IMR-90 (cell line): Measurements from ENCODE around the gene IL5RA. TPM values are rescaled to one million over a fixed set of nuclear protein-coding genes. Genes with fewer than 3 reads are reported as not detected.

Source experiments
- ATAC-seq: fragments of 200-7000 bp; cut with Tn5 transposase; 2 replicates; pipeline ENCODE4 v1.9.1; 2020; ENCODE audit warnings: low read depth, mild to moderate bottlenecking, moderate library complexity
- BruUV-seq: library from RNA; stranded (reverse); fragments of 400-500 nt; replicated peaks from 2 replicates; lab custom pipeline; 2021; lab: Mats Ljungman, UMichigan
- CTCF ChIA-PET: fragments of 300-600 bp; formaldehyde crosslinking; extraction: SDS; loops from one replicate; lab custom pipeline; 2021; ENCODE audit warnings: antibody characterized with exemption; lab: Yijun Ruan, JAX
- POLR2A ChIA-PET: fragments of 300-600 bp; sonication (Branson Sonifier 250); formaldehyde crosslinking; loops from one replicate; lab custom pipeline; 2022; ENCODE audit warnings: antibody characterized with exemption; ENCODE audit not compliant: unreplicated experiment; lab: Charles Lee
- DNase-seq: peaks from one replicate; pipeline ENCODE4 v3.0.0; 2013
- H2AFZ ChIP-seq: replicated peaks from 2 replicates; pipeline ENCODE3; 2013; ENCODE audit warnings: low read length, mild to moderate bottlenecking; ENCODE audit not compliant: poor library complexity
- H2AK5ac ChIP-seq: 2 replicates; pipeline ENCODE4 v1.6.1; 2013; ENCODE audit warnings: low read depth, low read length, inconsistent platforms
- H2AK9ac ChIP-seq: replicated peaks from 2 replicates; pipeline ENCODE3; 2013; ENCODE audit warnings: mild to moderate bottlenecking, low read depth, low read length, moderate library complexity; ENCODE audit not compliant: poor library complexity
- H2BK120ac ChIP-seq: 2 replicates; pipeline ENCODE4 v1.6.1; 2013; ENCODE audit warnings: low read depth, low read length, inconsistent platforms
- H2BK15ac ChIP-seq: 3 replicates; pipeline ENCODE4 v1.6.1; 2013; ENCODE audit warnings: low read depth, low read length, inconsistent platforms
- H2BK20ac ChIP-seq: 2 replicates; pipeline ENCODE4 v1.6.1; 2013; ENCODE audit warnings: low read depth, mild to moderate bottlenecking, inconsistent platforms, low read length, moderate library complexity
- H2BK5ac ChIP-seq: 2 replicates; pipeline ENCODE4 v1.6.1; 2013; ENCODE audit warnings: mild to moderate bottlenecking, low read depth, low read length, inconsistent platforms; ENCODE audit not compliant: poor library complexity, severe bottlenecking
- H3K14ac ChIP-seq: replicated peaks from 2 replicates; pipeline ENCODE4 v1.6.1; 2013; ENCODE audit warnings: low read depth, low read length, inconsistent platforms
- H3K18ac ChIP-seq: 2 replicates; pipeline ENCODE4 v1.6.1; 2013; ENCODE audit warnings: low read depth, low read length, control low read depth
- H3K23ac ChIP-seq: 2 replicates; pipeline ENCODE4 v1.6.1; 2013; ENCODE audit warnings: low read depth, low read length, inconsistent platforms
- H3K27ac ChIP-seq: 2 replicates; pipeline ENCODE4 v1.5.1; 2013; ENCODE audit warnings: mild to moderate bottlenecking, control low read depth, low read length; ENCODE audit not compliant: insufficient read depth
- H3K27me3 ChIP-seq: 2 replicates; pipeline ENCODE4 v1.6.1; 2013; ENCODE audit warnings: low read length; ENCODE audit not compliant: control insufficient read depth, insufficient read depth
- H3K36me3 ChIP-seq: 2 replicates; pipeline ENCODE4 v1.6.1; 2013; ENCODE audit warnings: low read length, mixed read lengths; ENCODE audit not compliant: control insufficient read depth, insufficient read depth
- H3K4ac ChIP-seq: 2 replicates; pipeline ENCODE4 v1.6.1; 2013; ENCODE audit warnings: low read depth, low read length, inconsistent platforms
- H3K4me1 ChIP-seq: 2 replicates; pipeline ENCODE4 v1.6.1; 2013; ENCODE audit warnings: low read length, mixed read lengths; ENCODE audit not compliant: control insufficient read depth, insufficient read depth
- H3K4me2 ChIP-seq: 2 replicates; pipeline ENCODE4 v1.6.1; 2013; ENCODE audit warnings: low read depth, mild to moderate bottlenecking, control low read depth, low read length, moderate library complexity
- H3K4me3 ChIP-seq: 2 replicates; pipeline ENCODE4 v1.5.1; 2013; ENCODE audit warnings: low read depth, mild to moderate bottlenecking, control low read depth, low read length, moderate library complexity; ENCODE audit not compliant: insufficient read depth
- H3K56ac ChIP-seq: 2 replicates; pipeline ENCODE4 v1.6.1; 2013; ENCODE audit warnings: low read length, inconsistent platforms; ENCODE audit not compliant: insufficient read depth; ENCODE audit errors: extremely low read depth
- H3K79me1 ChIP-seq, 2 experiments: 2 replicates each; pipeline ENCODE4 v1.6.1; 2013; ENCODE audit warnings: low read length in 2 of 2, inconsistent platforms in 1 of 2, low read depth in 1 of 2
- H3K9ac ChIP-seq: 2 replicates; pipeline ENCODE4 v1.6.1; 2013; ENCODE audit warnings: low read depth, low read length, control low read depth
- H3K9me1 ChIP-seq: 2 replicates; pipeline ENCODE4 v1.6.1; 2013; ENCODE audit warnings: low read length, inconsistent platforms; ENCODE audit not compliant: insufficient read depth
- H3K9me3 ChIP-seq: 2 replicates; pipeline ENCODE4 v1.6.1; 2013; ENCODE audit warnings: low read length; ENCODE audit not compliant: control insufficient read depth, insufficient read depth
- H4K20me1 ChIP-seq: 2 replicates; pipeline ENCODE4 v1.6.1; 2013; ENCODE audit warnings: low read length, inconsistent platforms; ENCODE audit not compliant: insufficient read depth
- H4K5ac ChIP-seq: 2 replicates; pipeline ENCODE4 v1.6.1; 2013; ENCODE audit warnings: mild to moderate bottlenecking, low read depth, low read length, control low read depth
- H4K8ac ChIP-seq, 2 experiments: 2 replicates each; pipeline ENCODE4 v1.6.1; 2013; ENCODE audit warnings: low read depth in 2 of 2, low read length in 2 of 2, control low read depth in 1 of 2, inconsistent platforms in 1 of 2
- H4K91ac ChIP-seq: 2 replicates; pipeline ENCODE4 v1.6.1; 2013; ENCODE audit warnings: low read depth, low read length, inconsistent platforms; ENCODE audit not compliant: insufficient read depth
- BHLHE40 ChIP-seq: fragments of 150-350 bp; IDR thresholded peaks from 2 replicates; pipeline ENCODE4 v1.6.1; 2016; ENCODE audit warnings: mild to moderate bottlenecking, low read depth, low read length
- CEBPB ChIP-seq: IDR thresholded peaks from 2 replicates; pipeline ENCODE4 v1.6.1; 2012; ENCODE audit warnings: low read depth, low read length, improper control_type of control experiment
- CHD1 ChIP-seq: IDR thresholded peaks from 2 replicates; pipeline ENCODE4 v1.6.1; 2012; ENCODE audit warnings: low read depth, low read length, improper control_type of control experiment
- FOS ChIP-seq: fragments of 150-350 bp; IDR thresholded peaks from 2 replicates; pipeline ENCODE4 v1.6.1; 2016; ENCODE audit warnings: low read depth, low read length
- MAFK ChIP-seq: IDR thresholded peaks from 2 replicates; pipeline ENCODE4 v1.6.1; 2012; ENCODE audit warnings: low read depth, low read length, improper control_type of control experiment
- MAZ ChIP-seq: IDR thresholded peaks from 2 replicates; pipeline ENCODE4 v1.6.1; 2012; ENCODE audit warnings: low read depth, mild to moderate bottlenecking, low read length, improper control_type of control experiment, moderate library complexity, borderline replicate concordance
- MXI1 ChIP-seq: IDR thresholded peaks from 2 replicates; pipeline ENCODE4 v1.6.1; 2012; ENCODE audit warnings: low read depth, mild to moderate bottlenecking, low read length, moderate library complexity, borderline replicate concordance
- NFE2L2 ChIP-seq: fragments of 150-350 bp; IDR thresholded peaks from 2 replicates; pipeline ENCODE4 v1.6.1; 2016; ENCODE audit warnings: low read depth, mild to moderate bottlenecking, low read length
- POLR2A ChIP-seq: IDR thresholded peaks from 2 replicates; pipeline ENCODE4 v1.6.1; 2012; ENCODE audit warnings: mild to moderate bottlenecking, low read depth, low read length
- RAD21 ChIP-seq: IDR thresholded peaks from 2 replicates; pipeline ENCODE4 v1.6.1; 2012; ENCODE audit warnings: low read length, improper control_type of control experiment
- RCOR1 ChIP-seq: IDR thresholded peaks from 2 replicates; pipeline ENCODE4 v1.6.1; 2012; ENCODE audit warnings: mild to moderate bottlenecking, low read length, improper control_type of control experiment; ENCODE audit not compliant: insufficient replicate concordance
- RFX5 ChIP-seq: IDR thresholded peaks from 2 replicates; pipeline ENCODE4 v1.8.0; 2012; ENCODE audit warnings: low read depth, mild to moderate bottlenecking, low read length, moderate library complexity
- SMC3 ChIP-seq: fragments of 150-350 bp; IDR thresholded peaks from 2 replicates; pipeline ENCODE4 v1.6.1; 2016; ENCODE audit warnings: low read depth, mild to moderate bottlenecking, antibody characterized with exemption, low read length, moderate library complexity
- WGBS, 2 experiments: methylation state at CpG; one replicate each; pipeline versions ENCODE4 v1.1.5 to v1.1.7; 2013; ENCODE audit warnings: missing lambda C conversion rate in 2 of 2; ENCODE audit not compliant: insufficient read length in 1 of 2; ENCODE audit errors: extremely low coverage in 2 of 2; 5-methylcytosine and 5-hydroxymethylcytosine counted together
- dilution Hi-C: fragments of 300-500 bp; cut with HindIII; formaldehyde crosslinking; loops from one replicate; pipeline ENCODE4 v1.14.3; 2018; ENCODE audit warnings: low sequenced_read_pairs; ENCODE audit not compliant: unreplicated experiment
- in situ Hi-C: fragments of 300-500 bp; cut with MboI; formaldehyde crosslinking; loops from 3 replicates; pipeline ENCODE4 v1.14.3; 2019; ENCODE audit warnings: low sequenced_read_pairs, inconsistent platforms, mixed read lengths
- intact Hi-C: fragments of 100-400 bp; cut with micrococcal nuclease; formaldehyde crosslinking; loops from 2 replicates; pipeline ENCODE4 v1.10.0; 2022
- polyA plus RNA-seq, 3 experiments: library from polyadenylated mRNA; depleted of rRNA; stranded (reverse); fragments of >200 nt; gene quantifications; 2 replicates each; pipeline ENCODE4 v1.2.3, GENCODE V29; 2012; ENCODE audit warnings: low replicate concordance in 1 of 3
- total RNA-seq: library from RNA; depleted of rRNA; stranded (reverse); fragments of >200 nt; gene quantifications from 2 replicates; pipeline ENCODE4 v1.2.3, GENCODE V29; 2012
- TF ChIP-seq, protein P1 (sequence below): fragments of 150-350 bp; IDR thresholded peaks from 2 replicates; pipeline ENCODE4 v1.6.1; 2016; ENCODE audit warnings: low read depth, mild to moderate bottlenecking, low read length, moderate library complexity, borderline replicate concordance
- TF ChIP-seq, protein P2 (sequence below): fragments of 150-350 bp; IDR thresholded peaks from 2 replicates; pipeline ENCODE4 v1.6.1; 2017; ENCODE audit warnings: mild to moderate bottlenecking, antibody characterized with exemption, low read length, low read depth
- TF ChIP-seq, protein P3 (sequence below): conservative IDR thresholded peaks from 2 replicates; pipeline ENCODE4 v1.5.1; 2012; ENCODE audit warnings: mild to moderate bottlenecking, low read depth, low read length, improper control_type of control experiment

Gene IL5RA
- total and polyA plus RNA-seq, 2 of the 4 experiments (the other 2 are of a cell fraction), result not detected

DNA sequence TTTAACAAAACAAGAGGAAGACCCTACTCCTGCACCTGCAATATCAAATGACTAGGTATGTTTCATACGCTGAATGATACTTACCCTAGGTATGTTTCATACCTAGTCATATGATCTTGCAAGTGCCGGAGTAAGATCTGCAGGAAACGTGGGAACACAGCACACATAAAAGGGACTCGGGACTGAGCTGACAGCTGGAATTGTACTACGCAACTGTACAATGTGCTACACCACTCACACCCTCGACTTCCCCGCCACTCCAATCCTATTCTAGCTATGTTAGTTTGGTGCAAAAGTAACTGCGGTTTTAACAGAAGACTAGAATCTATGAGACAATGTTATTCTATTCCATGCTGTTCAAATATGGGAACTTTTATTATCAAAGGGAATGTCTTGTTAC is 47.3 kb upstream of the IL5RA start:
- H2BK5ac ChIP-seq, result no peak overlapping the region
- dilution Hi-C loops, result no loop called here
- H2BK120ac ChIP-seq, result no peak overlapping the region
- no peaks in the 10 kb centered on the region for H3K27me3 ChIP-seq
- H3K9me1 ChIP-seq, result no peaks in the 10 kb centered on the region
- no peaks in the 10 kb centered on the region for H4K20me1 ChIP-seq
- no peak overlapping the region for H3K23ac ChIP-seq
- intact Hi-C loops, result no loop called here
- no peak overlapping the region for H3K4ac ChIP-seq
- ChIA-PET CTCF (no interaction called here), POLR2A (no interaction called here)
- no peaks in the 10 kb centered on the region for H3K4me1 ChIP-seq
- BruUV-seq, result no TSS peak
- no peak for TF ChIP-seq MAFK
- no peak for TF ChIP-seq POLR2A
- no peak for TF ChIP-seq SMC3
- no peak for TF ChIP-seq MAZ
- TF ChIP-seq, protein P1, sequence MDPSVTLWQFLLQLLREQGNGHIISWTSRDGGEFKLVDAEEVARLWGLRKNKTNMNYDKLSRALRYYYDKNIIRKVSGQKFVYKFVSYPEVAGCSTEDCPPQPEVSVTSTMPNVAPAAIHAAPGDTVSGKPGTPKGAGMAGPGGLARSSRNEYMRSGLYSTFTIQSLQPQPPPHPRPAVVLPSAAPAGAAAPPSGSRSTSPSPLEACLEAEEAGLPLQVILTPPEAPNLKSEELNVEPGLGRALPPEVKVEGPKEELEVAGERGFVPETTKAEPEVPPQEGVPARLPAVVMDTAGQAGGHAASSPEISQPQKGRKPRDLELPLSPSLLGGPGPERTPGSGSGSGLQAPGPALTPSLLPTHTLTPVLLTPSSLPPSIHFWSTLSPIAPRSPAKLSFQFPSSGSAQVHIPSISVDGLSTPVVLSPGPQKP, result no peak
- no peak for TF ChIP-seq RCOR1
- no peak for TF ChIP-seq BHLHE40
- TF ChIP-seq, protein P2, sequence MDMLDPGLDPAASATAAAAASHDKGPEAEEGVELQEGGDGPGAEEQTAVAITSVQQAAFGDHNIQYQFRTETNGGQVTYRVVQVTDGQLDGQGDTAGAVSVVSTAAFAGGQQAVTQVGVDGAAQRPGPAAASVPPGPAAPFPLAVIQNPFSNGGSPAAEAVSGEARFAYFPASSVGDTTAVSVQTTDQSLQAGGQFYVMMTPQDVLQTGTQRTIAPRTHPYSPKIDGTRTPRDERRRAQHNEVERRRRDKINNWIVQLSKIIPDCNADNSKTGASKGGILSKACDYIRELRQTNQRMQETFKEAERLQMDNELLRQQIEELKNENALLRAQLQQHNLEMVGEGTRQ, result no peak
- TF ChIP-seq, protein P3, sequence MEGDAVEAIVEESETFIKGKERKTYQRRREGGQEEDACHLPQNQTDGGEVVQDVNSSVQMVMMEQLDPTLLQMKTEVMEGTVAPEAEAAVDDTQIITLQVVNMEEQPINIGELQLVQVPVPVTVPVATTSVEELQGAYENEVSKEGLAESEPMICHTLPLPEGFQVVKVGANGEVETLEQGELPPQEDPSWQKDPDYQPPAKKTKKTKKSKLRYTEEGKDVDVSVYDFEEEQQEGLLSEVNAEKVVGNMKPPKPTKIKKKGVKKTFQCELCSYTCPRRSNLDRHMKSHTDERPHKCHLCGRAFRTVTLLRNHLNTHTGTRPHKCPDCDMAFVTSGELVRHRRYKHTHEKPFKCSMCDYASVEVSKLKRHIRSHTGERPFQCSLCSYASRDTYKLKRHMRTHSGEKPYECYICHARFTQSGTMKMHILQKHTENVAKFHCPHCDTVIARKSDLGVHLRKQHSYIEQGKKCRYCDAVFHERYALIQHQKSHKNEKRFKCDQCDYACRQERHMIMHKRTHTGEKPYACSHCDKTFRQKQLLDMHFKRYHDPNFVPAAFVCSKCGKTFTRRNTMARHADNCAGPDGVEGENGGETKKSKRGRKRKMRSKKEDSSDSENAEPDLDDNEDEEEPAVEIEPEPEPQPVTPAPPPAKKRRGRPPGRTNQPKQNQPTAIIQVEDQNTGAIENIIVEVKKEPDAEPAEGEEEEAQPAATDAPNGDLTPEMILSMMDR, result no peak
- TF ChIP-seq CEBPB, result no peak
- no peak for TF ChIP-seq FOS
- TF ChIP-seq RAD21, result no peak
- TF ChIP-seq CHD1, result no peak
- TF ChIP-seq RFX5, result no peak
- no peak for TF ChIP-seq MXI1
- TF ChIP-seq NFE2L2, result no peak
- H3K79me1 ChIP-seq, result peaks cover 0 to 3% of the 10 kb centered on the region in 2 experiments; a peak in 2 of 4 replicates
- H2BK15ac ChIP-seq, result no peak overlapping the region
- no CpG with 5 or more reads among the region's 8 CpGs for WGBS, 2 experiments
- DNase-seq, result no peak
- no peak overlapping the region for H3K4me3 ChIP-seq
- no peak overlapping the region for H3K27ac ChIP-seq
- H3K4me2 ChIP-seq, result no peak overlapping the region
- H3K9me3 ChIP-seq, result no peaks in the 10 kb centered on the region
- no peak overlapping the region for H2AFZ ChIP-seq
- H3K36me3 ChIP-seq, result peaks cover 20% of the 10 kb centered on the region
- H2AK5ac ChIP-seq, result no peak overlapping the region
- no peak overlapping the region for H3K18ac ChIP-seq
- no peak overlapping the region for H4K5ac ChIP-seq
- H4K8ac ChIP-seq, result no peak overlapping the region
- in situ Hi-C loops, result no loop called here
- no peak overlapping the region for H3K9ac ChIP-seq
- H3K56ac ChIP-seq, result no peak overlapping the region
- H3K14ac ChIP-seq, result no peak overlapping the region
- no peak overlapping the region for H2AK9ac ChIP-seq
- no peak overlapping the region for H4K91ac ChIP-seq
- no peak overlapping the region for H2BK20ac ChIP-seq
- ATAC-seq, result no peak
